Measurements from ENCODE around the gene PHACTR1. TPM values are rescaled to one million over a fixed set of nuclear protein-coding genes. Genes with fewer than 3 reads are reported as not detected.

PHACTR1 gene
- total and polyA plus RNA-seq, 4 donors = 0.31 to 1.5 (median 0.79) TPM

- no peak overlapping the region for H3K4me3 ChIP-seq (ENCODE audit: low read depth in 1 of 3, low read length in 3 of 3)
- peaks cover 0 to 6% (median 0%) of the 10 kb centered on the region in 4 donors for H3K27me3 ChIP-seq (ENCODE audit: control insufficient read depth in 4 of 4, insufficient read depth in 4 of 4, low read length in 3 of 4)
- DNase-seq (ENCODE audit: low spot score) = no peak
- TF ChIP-seq RAD21 (IDR thresholded peaks at IDR 0.05) = no peak
- TF ChIP-seq FOXA2 (IDR thresholded peaks at IDR 0.05) = no peak
- no peaks in the 10 kb centered on the region for H3K36me3 ChIP-seq (ENCODE audit: control insufficient read depth in 4 of 4, insufficient read depth in 3 of 4, low read depth in 1 of 4, low read length in 3 of 4)
- no peaks in the 10 kb centered on the region for H3K9me3 ChIP-seq (ENCODE audit: control insufficient read depth in 4 of 4, low read length in 3 of 4)
- 71% methylated on average over 7 of the region's 7 CpGs for WGBS
- no peak overlapping the region for H3K9ac ChIP-seq (ENCODE audit: low read depth in 1 of 2, low read length in 2 of 2)
- no peaks in the 10 kb centered on the region for H3K4me1 ChIP-seq (ENCODE audit: control insufficient read depth in 4 of 4, insufficient read depth in 4 of 4, low read length in 3 of 4)
- no peak overlapping the region for H3K27ac ChIP-seq (ENCODE audit: low read depth in 1 of 2, low read length in 2 of 2)
These were observed 251.1 kb downstream of the PHACTR1 start for GRCh38 chr6:12967686-12968085.

DNA sequence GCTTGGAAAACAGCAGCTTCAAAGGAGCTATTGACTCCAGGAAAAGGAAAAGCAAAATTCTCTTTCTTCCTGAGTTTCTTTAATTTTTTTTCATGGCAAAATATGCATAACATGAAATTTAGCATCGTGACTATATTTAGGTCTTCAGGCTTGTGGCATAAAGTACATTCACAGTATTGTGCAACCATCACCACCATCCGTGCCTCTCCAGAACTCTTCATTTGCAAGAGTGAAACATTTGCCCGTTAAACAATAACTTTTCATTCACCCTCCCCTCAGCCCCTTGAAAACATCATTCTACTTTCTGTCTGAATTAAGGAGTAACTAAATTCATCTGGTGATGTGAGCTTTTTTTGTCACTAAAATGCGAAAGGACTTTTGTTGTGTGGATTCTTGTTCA, 251.7 kb downstream of the PHACTR1 start:
- Histone ChIP-seq H3K36me3 (ENCODE audit: control insufficient read depth in 4 of 4, insufficient read depth in 3 of 4, low read depth in 1 of 4, low read length in 3 of 4) (no peaks in the 10 kb centered on the region), H3K4me3 (ENCODE audit: low read depth in 1 of 3, low read length in 3 of 3) (no peak overlapping the region), H3K4me1 (ENCODE audit: control insufficient read depth in 4 of 4, insufficient read depth in 4 of 4, low read length in 3 of 4) (no peaks in the 10 kb centered on the region), H3K27ac (ENCODE audit: low read depth in 1 of 2, low read length in 2 of 2) (no peak overlapping the region), H3K9ac (ENCODE audit: low read depth in 1 of 2, low read length in 2 of 2) (no peak overlapping the region), H3K9me3 (ENCODE audit: control insufficient read depth in 4 of 4, low read length in 3 of 4) (no peaks in the 10 kb centered on the region), H3K27me3 (ENCODE audit: control insufficient read depth in 4 of 4, insufficient read depth in 4 of 4, low read length in 3 of 4) (peaks cover 0 to 6% (median 0%) of the 10 kb centered on the region in 4 donors)
- WGBS = 58% methylated on average over 4 of the region's 4 CpGs
- DNase-seq (ENCODE audit: low spot score) = no peak
- TF ChIP-seq, protein P1, sequence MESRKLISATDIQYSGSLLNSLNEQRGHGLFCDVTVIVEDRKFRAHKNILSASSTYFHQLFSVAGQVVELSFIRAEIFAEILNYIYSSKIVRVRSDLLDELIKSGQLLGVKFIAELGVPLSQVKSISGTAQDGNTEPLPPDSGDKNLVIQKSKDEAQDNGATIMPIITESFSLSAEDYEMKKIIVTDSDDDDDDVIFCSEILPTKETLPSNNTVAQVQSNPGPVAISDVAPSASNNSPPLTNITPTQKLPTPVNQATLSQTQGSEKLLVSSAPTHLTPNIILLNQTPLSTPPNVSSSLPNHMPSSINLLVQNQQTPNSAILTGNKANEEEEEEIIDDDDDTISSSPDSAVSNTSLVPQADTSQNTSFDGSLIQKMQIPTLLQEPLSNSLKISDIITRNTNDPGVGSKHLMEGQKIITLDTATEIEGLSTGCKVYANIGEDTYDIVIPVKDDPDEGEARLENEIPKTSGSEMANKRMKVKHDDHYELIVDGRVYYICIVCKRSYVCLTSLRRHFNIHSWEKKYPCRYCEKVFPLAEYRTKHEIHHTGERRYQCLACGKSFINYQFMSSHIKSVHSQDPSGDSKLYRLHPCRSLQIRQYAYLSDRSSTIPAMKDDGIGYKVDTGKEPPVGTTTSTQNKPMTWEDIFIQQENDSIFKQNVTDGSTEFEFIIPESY (IDR thresholded peaks at IDR 0.05) = no peak
- no peak for TF ChIP-seq JUND (IDR thresholded peaks at IDR 0.05)
- TF ChIP-seq, protein P2, sequence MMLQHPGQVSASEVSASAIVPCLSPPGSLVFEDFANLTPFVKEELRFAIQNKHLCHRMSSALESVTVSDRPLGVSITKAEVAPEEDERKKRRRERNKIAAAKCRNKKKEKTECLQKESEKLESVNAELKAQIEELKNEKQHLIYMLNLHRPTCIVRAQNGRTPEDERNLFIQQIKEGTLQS (IDR thresholded peaks at IDR 0.05) = no peak
- TF ChIP-seq, protein P3, sequence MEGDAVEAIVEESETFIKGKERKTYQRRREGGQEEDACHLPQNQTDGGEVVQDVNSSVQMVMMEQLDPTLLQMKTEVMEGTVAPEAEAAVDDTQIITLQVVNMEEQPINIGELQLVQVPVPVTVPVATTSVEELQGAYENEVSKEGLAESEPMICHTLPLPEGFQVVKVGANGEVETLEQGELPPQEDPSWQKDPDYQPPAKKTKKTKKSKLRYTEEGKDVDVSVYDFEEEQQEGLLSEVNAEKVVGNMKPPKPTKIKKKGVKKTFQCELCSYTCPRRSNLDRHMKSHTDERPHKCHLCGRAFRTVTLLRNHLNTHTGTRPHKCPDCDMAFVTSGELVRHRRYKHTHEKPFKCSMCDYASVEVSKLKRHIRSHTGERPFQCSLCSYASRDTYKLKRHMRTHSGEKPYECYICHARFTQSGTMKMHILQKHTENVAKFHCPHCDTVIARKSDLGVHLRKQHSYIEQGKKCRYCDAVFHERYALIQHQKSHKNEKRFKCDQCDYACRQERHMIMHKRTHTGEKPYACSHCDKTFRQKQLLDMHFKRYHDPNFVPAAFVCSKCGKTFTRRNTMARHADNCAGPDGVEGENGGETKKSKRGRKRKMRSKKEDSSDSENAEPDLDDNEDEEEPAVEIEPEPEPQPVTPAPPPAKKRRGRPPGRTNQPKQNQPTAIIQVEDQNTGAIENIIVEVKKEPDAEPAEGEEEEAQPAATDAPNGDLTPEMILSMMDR (IDR thresholded peaks at IDR 0.05; ENCODE audit: low read depth, low read length, missing input control) = no peak
- no peak for TF ChIP-seq NR2F2 (IDR thresholded peaks at IDR 0.05)
- TF ChIP-seq FOXA1 (IDR thresholded peaks at IDR 0.05) = no peak
- TF ChIP-seq, protein P4, sequence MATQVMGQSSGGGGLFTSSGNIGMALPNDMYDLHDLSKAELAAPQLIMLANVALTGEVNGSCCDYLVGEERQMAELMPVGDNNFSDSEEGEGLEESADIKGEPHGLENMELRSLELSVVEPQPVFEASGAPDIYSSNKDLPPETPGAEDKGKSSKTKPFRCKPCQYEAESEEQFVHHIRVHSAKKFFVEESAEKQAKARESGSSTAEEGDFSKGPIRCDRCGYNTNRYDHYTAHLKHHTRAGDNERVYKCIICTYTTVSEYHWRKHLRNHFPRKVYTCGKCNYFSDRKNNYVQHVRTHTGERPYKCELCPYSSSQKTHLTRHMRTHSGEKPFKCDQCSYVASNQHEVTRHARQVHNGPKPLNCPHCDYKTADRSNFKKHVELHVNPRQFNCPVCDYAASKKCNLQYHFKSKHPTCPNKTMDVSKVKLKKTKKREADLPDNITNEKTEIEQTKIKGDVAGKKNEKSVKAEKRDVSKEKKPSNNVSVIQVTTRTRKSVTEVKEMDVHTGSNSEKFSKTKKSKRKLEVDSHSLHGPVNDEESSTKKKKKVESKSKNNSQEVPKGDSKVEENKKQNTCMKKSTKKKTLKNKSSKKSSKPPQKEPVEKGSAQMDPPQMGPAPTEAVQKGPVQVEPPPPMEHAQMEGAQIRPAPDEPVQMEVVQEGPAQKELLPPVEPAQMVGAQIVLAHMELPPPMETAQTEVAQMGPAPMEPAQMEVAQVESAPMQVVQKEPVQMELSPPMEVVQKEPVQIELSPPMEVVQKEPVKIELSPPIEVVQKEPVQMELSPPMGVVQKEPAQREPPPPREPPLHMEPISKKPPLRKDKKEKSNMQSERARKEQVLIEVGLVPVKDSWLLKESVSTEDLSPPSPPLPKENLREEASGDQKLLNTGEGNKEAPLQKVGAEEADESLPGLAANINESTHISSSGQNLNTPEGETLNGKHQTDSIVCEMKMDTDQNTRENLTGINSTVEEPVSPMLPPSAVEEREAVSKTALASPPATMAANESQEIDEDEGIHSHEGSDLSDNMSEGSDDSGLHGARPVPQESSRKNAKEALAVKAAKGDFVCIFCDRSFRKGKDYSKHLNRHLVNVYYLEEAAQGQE (IDR thresholded peaks at IDR 0.05) = no peak
- TF ChIP-seq MAX (IDR thresholded peaks at IDR 0.05) = no peak
- TF ChIP-seq RAD21 (IDR thresholded peaks at IDR 0.05) = no peak
- no peak for TF ChIP-seq FOXA2 (IDR thresholded peaks at IDR 0.05)
- TF ChIP-seq SP1 (IDR thresholded peaks at IDR 0.05) = no peak
- TF ChIP-seq EGR1 (IDR thresholded peaks at IDR 0.05; ENCODE audit: low read depth in 2 of 2) = no peak
- no peak for TF ChIP-seq TAF1 (conservative IDR thresholded peaks at IDR 0.05)
- TF ChIP-seq HNF4G (IDR thresholded peaks at IDR 0.05) = no peak
- TF ChIP-seq YY1 (IDR thresholded peaks at IDR 0.05) = no peak
- no peak for TF ChIP-seq GABPA (IDR thresholded peaks at IDR 0.05 in 1 of 2, conservative IDR thresholded peaks at IDR 0.05 in 1 of 2)
- TF ChIP-seq RXRA (IDR thresholded peaks at IDR 0.05) = no peak
- no peak for TF ChIP-seq HNF4A (conservative IDR thresholded peaks at IDR 0.05)

Data from liver (tissue), 9 donors.